OCI-LY1 (cell line): Measurements from ENCODE around the gene TMEM92.

ENCODE experiments used
- H2AFZ ChIP-seq: fragments of 200-600 bp; sonication (generic), shearing (Covaris generic); 2 replicates; pipeline ENCODE4 v1.6.0; 2014; ENCODE audit warnings: antibody characterized with exemption, mild to moderate bottlenecking, low read length
- H3F3A ChIP-seq: fragments of 200-600 bp; sonication (generic), shearing (Covaris generic); 2 replicates; pipeline ENCODE4 v1.6.0; 2014; ENCODE audit warnings: mild to moderate bottlenecking, antibody characterized with exemption, low read length, moderate library complexity; ENCODE audit not compliant: insufficient read depth
- H3K27ac ChIP-seq: fragments of 200-600 bp; sonication (generic); 2 replicates; pipeline ENCODE4 v1.5.1; 2014; ENCODE audit warnings: low read length, mixed run types, mild to moderate bottlenecking, low read depth; ENCODE audit not compliant: poor library complexity, severe bottlenecking
- H3K27me3 ChIP-seq: fragments of 200-600 bp; sonication (generic); 2 replicates; pipeline ENCODE4 v1.6.0; 2014; ENCODE audit warnings: antibody characterized with exemption, mild to moderate bottlenecking, low read length, moderate library complexity; ENCODE audit not compliant: insufficient read depth
- H3K36me3 ChIP-seq: fragments of 200-600 bp; sonication (generic); 2 replicates; pipeline ENCODE4 v1.6.1; 2014; ENCODE audit warnings: mild to moderate bottlenecking, antibody characterized with exemption, low read length, moderate library complexity, mixed read lengths; ENCODE audit not compliant: insufficient read depth
- H3K4me1 ChIP-seq: fragments of 200-600 bp; sonication (generic); 2 replicates; pipeline ENCODE4 v1.5.1; 2014; ENCODE audit warnings: mild to moderate bottlenecking, low read length, moderate library complexity; ENCODE audit not compliant: insufficient read depth, severe bottlenecking
- H3K4me2 ChIP-seq: fragments of 200-600 bp; sonication (generic), shearing (Covaris generic); 2 replicates; pipeline ENCODE4 v1.6.1; 2014; ENCODE audit warnings: low read length
- H3K4me3 ChIP-seq: fragments of 200-600 bp; sonication (generic); 2 replicates; pipeline ENCODE4 v1.5.1; 2014; ENCODE audit warnings: low read length, low read depth, mild to moderate bottlenecking, mixed read lengths; ENCODE audit not compliant: poor library complexity, severe bottlenecking
- H3K79me2 ChIP-seq: fragments of 200-600 bp; shearing (Covaris generic); 2 replicates; pipeline ENCODE4 v1.6.1; 2016; ENCODE audit warnings: mixed run types, low read length, mixed read lengths; ENCODE audit not compliant: insufficient read depth
- H3K9ac ChIP-seq: fragments of 200-600 bp; sonication (generic), shearing (Covaris generic); 2 replicates; pipeline ENCODE4 v1.6.1; 2014; ENCODE audit warnings: mild to moderate bottlenecking, low read length, mixed read lengths
- H3K9me2 ChIP-seq: fragments of 200-600 bp; sonication (generic), shearing (Covaris generic); 2 replicates; pipeline ENCODE4 v1.6.1; 2014; ENCODE audit warnings: low read depth, mild to moderate bottlenecking, low read length, mixed read lengths
- H3K9me3 ChIP-seq: fragments of 200-600 bp; shearing (Covaris generic); 2 replicates; pipeline ENCODE4 v1.6.1; 2014; ENCODE audit warnings: low read length, mixed read lengths
- H4K20me1 ChIP-seq: fragments of 200-600 bp; sonication (generic), shearing (Covaris generic); 2 replicates; pipeline ENCODE4 v1.6.0; 2016; ENCODE audit warnings: mild to moderate bottlenecking, low read length; ENCODE audit not compliant: insufficient read depth
- EZH2 ChIP-seq: fragments of 200-600 bp; sonication (generic), shearing (Covaris generic); IDR thresholded peaks from 2 replicates; pipeline ENCODE4 v1.8.0; 2017; ENCODE audit warnings: borderline replicate concordance, mixed run types, mild to moderate bottlenecking, antibody characterized with exemption, low read length, moderate library complexity, mixed read lengths
- TF ChIP-seq, protein P1 (sequence below): fragments of 200-600 bp; sonication (generic), shearing (Covaris generic); IDR thresholded peaks from 2 replicates; pipeline ENCODE4 v1.5.1; 2017; ENCODE audit warnings: mild to moderate bottlenecking, antibody characterized with exemption, low read length, moderate library complexity, mixed read lengths

TMEM92 gene

DNA sequence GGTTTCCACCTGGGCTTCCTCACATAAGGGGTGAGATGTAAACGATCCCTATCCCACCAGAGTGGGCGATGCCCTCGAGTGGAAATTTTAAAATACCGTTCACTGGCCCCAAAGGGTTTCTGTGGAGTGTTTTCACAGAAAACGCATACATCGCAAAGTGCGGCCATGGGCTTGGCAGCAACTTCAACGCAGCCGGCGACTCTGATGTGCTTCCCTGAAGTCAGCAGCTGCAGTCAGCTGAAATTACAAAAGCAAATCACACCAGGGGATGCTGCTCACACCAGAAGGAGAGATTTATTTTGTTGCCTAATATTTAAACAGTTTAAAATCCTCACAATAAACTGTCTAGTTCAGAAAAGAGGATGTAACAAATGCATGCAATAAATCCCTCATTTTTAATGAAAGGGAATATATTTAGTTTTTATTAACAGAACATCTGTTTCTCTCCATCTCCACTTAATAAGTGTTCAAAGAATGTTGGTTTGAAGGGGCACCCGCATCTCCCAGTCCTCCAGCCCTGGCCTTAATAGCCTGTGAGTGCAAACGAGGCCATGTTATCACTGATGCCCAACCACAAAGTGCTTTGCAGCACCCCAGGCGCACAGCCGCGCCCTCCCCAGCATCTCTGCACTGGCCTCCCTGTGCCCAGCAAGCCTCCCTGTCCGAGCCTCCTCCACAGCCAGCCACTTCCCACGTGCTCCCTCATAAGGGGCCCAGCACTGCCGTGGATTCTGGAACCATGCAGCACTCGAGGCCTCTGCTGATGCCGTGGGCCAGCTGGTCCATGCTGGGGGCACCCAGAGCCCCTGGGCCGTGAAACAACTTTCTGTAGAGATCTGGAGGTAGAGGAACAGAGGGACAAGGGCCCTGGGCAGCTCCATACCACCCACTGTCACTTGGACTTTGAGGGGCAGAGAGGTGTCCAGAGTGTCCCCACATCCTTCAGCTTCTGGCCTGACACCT lies 54.4 kb downstream of the TMEM92 start:
- H3K27ac ChIP-seq = no peak overlapping the region
- TF ChIP-seq, protein P1, sequence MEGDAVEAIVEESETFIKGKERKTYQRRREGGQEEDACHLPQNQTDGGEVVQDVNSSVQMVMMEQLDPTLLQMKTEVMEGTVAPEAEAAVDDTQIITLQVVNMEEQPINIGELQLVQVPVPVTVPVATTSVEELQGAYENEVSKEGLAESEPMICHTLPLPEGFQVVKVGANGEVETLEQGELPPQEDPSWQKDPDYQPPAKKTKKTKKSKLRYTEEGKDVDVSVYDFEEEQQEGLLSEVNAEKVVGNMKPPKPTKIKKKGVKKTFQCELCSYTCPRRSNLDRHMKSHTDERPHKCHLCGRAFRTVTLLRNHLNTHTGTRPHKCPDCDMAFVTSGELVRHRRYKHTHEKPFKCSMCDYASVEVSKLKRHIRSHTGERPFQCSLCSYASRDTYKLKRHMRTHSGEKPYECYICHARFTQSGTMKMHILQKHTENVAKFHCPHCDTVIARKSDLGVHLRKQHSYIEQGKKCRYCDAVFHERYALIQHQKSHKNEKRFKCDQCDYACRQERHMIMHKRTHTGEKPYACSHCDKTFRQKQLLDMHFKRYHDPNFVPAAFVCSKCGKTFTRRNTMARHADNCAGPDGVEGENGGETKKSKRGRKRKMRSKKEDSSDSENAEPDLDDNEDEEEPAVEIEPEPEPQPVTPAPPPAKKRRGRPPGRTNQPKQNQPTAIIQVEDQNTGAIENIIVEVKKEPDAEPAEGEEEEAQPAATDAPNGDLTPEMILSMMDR = no peak
- TF ChIP-seq EZH2 = no peak
- H3K27me3 ChIP-seq = peaks cover 9% of the 10 kb centered on the region; the same call in 1 of the 2 replicates
- H2AFZ ChIP-seq = no peak overlapping the region
- H3K9me2 ChIP-seq = no peaks in the 10 kb centered on the region
- no peak overlapping the region for H3K9ac ChIP-seq
- H3K36me3 ChIP-seq = no peaks in the 10 kb centered on the region
- H3K4me3 ChIP-seq = no peak overlapping the region
- no peaks in the 10 kb centered on the region for H3K79me2 ChIP-seq
- no peaks in the 10 kb centered on the region for H3F3A ChIP-seq
- H3K4me2 ChIP-seq = no peak overlapping the region
- H4K20me1 ChIP-seq = no peaks in the 10 kb centered on the region
- H3K9me3 ChIP-seq = no peaks in the 10 kb centered on the region
- no peaks in the 10 kb centered on the region for H3K4me1 ChIP-seq

- TF ChIP-seq, protein P1 = no peak
- TF ChIP-seq EZH2 = no peak
- no peak overlapping the region for H3K4me3 ChIP-seq
- no peak overlapping the region for H3K27ac ChIP-seq
- H3K36me3 ChIP-seq = no peaks in the 10 kb centered on the region
- H3K79me2 ChIP-seq = no peaks in the 10 kb centered on the region
- H4K20me1 ChIP-seq = no peaks in the 10 kb centered on the region
- peaks cover 6% of the 10 kb centered on the region; the same call in 1 of the 2 replicates for H3K27me3 ChIP-seq
- no peaks in the 10 kb centered on the region for H3K4me1 ChIP-seq
- H3K9me3 ChIP-seq = no peaks in the 10 kb centered on the region
- H3K9me2 ChIP-seq = no peaks in the 10 kb centered on the region
- no peak overlapping the region for H3K9ac ChIP-seq
- H3F3A ChIP-seq = no peaks in the 10 kb centered on the region
- H2AFZ ChIP-seq = no peak overlapping the region
- H3K4me2 ChIP-seq = no peak overlapping the region
Observed at GRCh38 chr17:50329716-50330115, 55.5 kb downstream of the TMEM92 start.

GRCh38 chr17:50330151-50330775 lies 56.0 kb downstream of the TMEM92 start:
- TF ChIP-seq EZH2 = no peak
- TF ChIP-seq, protein P1 = no peak
- no peaks in the 10 kb centered on the region for H4K20me1 ChIP-seq
- no peak overlapping the region for H2AFZ ChIP-seq
- H3F3A ChIP-seq = no peaks in the 10 kb centered on the region
- H3K9ac ChIP-seq = no peak overlapping the region
- H3K27ac ChIP-seq = no peak overlapping the region
- H3K27me3 ChIP-seq = peaks cover 6% of the 10 kb centered on the region; the same call in 1 of the 2 replicates
- no peaks in the 10 kb centered on the region for H3K9me2 ChIP-seq
- no peaks in the 10 kb centered on the region for H3K4me1 ChIP-seq
- no peaks in the 10 kb centered on the region for H3K79me2 ChIP-seq
- H3K4me2 ChIP-seq = no peak overlapping the region
- no peaks in the 10 kb centered on the region for H3K36me3 ChIP-seq
- no peak overlapping the region for H3K4me3 ChIP-seq
- no peaks in the 10 kb centered on the region for H3K9me3 ChIP-seq
